SU-DHL-6 (cell line): ENCODE data around the gene MAPK8IP1.

Experiments used
- CTCF ChIP-seq: fragments of 200-600 bp; sonication (generic); IDR thresholded peaks from one replicate; pipeline ENCODE4 v1.5.1; 2017; ENCODE audit warnings: antibody characterized with exemption, mild to moderate bottlenecking, low read length, moderate library complexity; ENCODE audit not compliant: insufficient read depth, poor library complexity, severe bottlenecking
- EZH2phosphoT487 ChIP-seq: fragments of 200-600 bp; sonication (generic), shearing (Covaris generic); conservative IDR thresholded peaks from 2 replicates; pipeline ENCODE4 v1.6.1; 2018; ENCODE audit warnings: mild to moderate bottlenecking, antibody characterized with exemption, low read length, moderate library complexity, mixed read lengths

- TF ChIP-seq CTCF, result no peak
- no peak for TF ChIP-seq EZH2phosphoT487
Observed at GRCh38 chr11:45924927-45925326, 39.5 kb downstream of the MAPK8IP1 start.
